GM19395 (cell line): ENCODE measurements around the gene NFASC.

ENCODE experiments used
- ATAC-seq: cut with Tn5 transposase; IDR thresholded peaks from one replicate; pipeline ENCODE4 v1.9.1; 2021; ENCODE audit warnings: mild to moderate bottlenecking, moderate library complexity; ENCODE audit not compliant: unreplicated experiment

The NFASC gene

GRCh38 chr1:205058853-205059252 is 188.2 kb downstream of the NFASC start:
- no peak for ATAC-seq

- no peak for ATAC-seq
These were observed 189.0 kb downstream of the NFASC start for GRCh38 chr1:205059660-205060059.

GRCh38 chr1:205060746-205061145 is 190.1 kb downstream of the NFASC start:
- no peak for ATAC-seq

- no peak for ATAC-seq
These were observed 190.6 kb downstream of the NFASC start for GRCh38 chr1:205061227-205061626.

- ATAC-seq = no peak
These were observed 191.0 kb downstream of the NFASC start for GRCh38 chr1:205061665-205062069.

- ATAC-seq = no peak
These were observed 191.7 kb downstream of the NFASC start for GRCh38 chr1:205062319-205062718.

- no peak for ATAC-seq
These were observed 192.2 kb downstream of the NFASC start for GRCh38 chr1:205062895-205063294.

- ATAC-seq = no peak
These were observed 193.6 kb downstream of the NFASC start for GRCh38 chr1:205064301-205064700.

GRCh38 chr1:205064741-205065316 is 194.2 kb downstream of the NFASC start:
- ATAC-seq = no peak

- no peak for ATAC-seq
These were observed 195.0 kb downstream of the NFASC start for GRCh38 chr1:205065666-205066065.

GRCh38 chr1:205066141-205066818 is 195.6 kb downstream of the NFASC start:
- no peak for ATAC-seq

GRCh38 chr1:205067031-205067430 is 196.4 kb downstream of the NFASC start:
- no peak for ATAC-seq

GRCh38 chr1:205068001-205068400 is 197.3 kb downstream of the NFASC start:
- ATAC-seq = no peak

GRCh38 chr1:205068457-205069040 is 197.9 kb downstream of the NFASC start:
- ATAC-seq = no peak

- no peak for ATAC-seq
These were observed 198.9 kb downstream of the NFASC start for GRCh38 chr1:205069371-205070125.

GRCh38 chr1:205071028-205071409 is 200.4 kb downstream of the NFASC start:
- no peak for ATAC-seq

GRCh38 chr1:205071801-205072200 is 201.1 kb downstream of the NFASC start:
- ATAC-seq = no peak

- no peak for ATAC-seq
These were observed 201.6 kb downstream of the NFASC start for GRCh38 chr1:205072286-205072685.
